ENCODE data around the gene GMDS. TPM values are rescaled to one million over a fixed set of nuclear protein-coding genes. Genes with fewer than 3 reads are reported as not detected.

GMDS gene
- total and polyA plus RNA-seq, 2 donors (not counting 3 experiments of a cell fraction or from before 2014, with no cell fraction given) = 9.8 to 23.5 TPM

- Histone ChIP-seq H4K20me1 (replicated peaks; ENCODE audit: control insufficient read depth, extremely low read depth, insufficient read depth, low read length) (no peaks in the 10 kb centered on the region), H3K27ac (ENCODE audit: insufficient read depth, low read depth, low read length) (no peak overlapping the region), H3K4me1 (ENCODE audit: control insufficient read depth, extremely low read depth, insufficient read depth, low read length) (peaks cover 9% of the 10 kb centered on the region), H3K9ac (replicated peaks; ENCODE audit: extremely low read depth, insufficient read depth, low read length) (no peak overlapping the region), H3K9me3 (replicated peaks; ENCODE audit: control insufficient read depth, insufficient read depth, low read length) (no peaks in the 10 kb centered on the region), H3K36me3 (ENCODE audit: control insufficient read depth in 2 of 2, extremely low read depth in 1 of 2, insufficient read depth in 2 of 2, low read length in 2 of 2) (no peaks in the 10 kb centered on the region), H3K79me2 (ENCODE audit: control insufficient read depth, insufficient read depth, low read length) (peaks cover 4% of the 10 kb centered on the region), H2AFZ (ENCODE audit: low read depth, low read length) (no peak overlapping the region), H3K4me2 (ENCODE audit: insufficient read depth, low read length) (no peak overlapping the region), H3K27me3 (ENCODE audit: control insufficient read depth in 2 of 2, insufficient read depth in 2 of 2, low read length in 2 of 2) (no peaks in the 10 kb centered on the region), H3K4me3 (replicated peaks in 1 of 3; ENCODE audit: insufficient read depth in 1 of 3, low read depth in 1 of 3, low read length in 3 of 3) (no peak overlapping the region), H3K9me1 (replicated peaks; ENCODE audit: control insufficient read depth, extremely low read depth, insufficient read depth, low read length) (no peaks in the 10 kb centered on the region)
- TF ChIP-seq MAX (IDR thresholded peaks at IDR 0.05; ENCODE audit: insufficient read depth, insufficient read length) (no peak), GATA2 (IDR thresholded peaks at IDR 0.05; ENCODE audit: insufficient read depth, insufficient read length, low read depth, low read length) (no peak), EZH2 (IDR thresholded peaks at IDR 0.05; ENCODE audit: borderline replicate concordance, low read depth, low read length, severe bottlenecking) (no peak), CTCF (IDR thresholded peaks at IDR 0.05; ENCODE audit: extremely low read depth in 1 of 2, insufficient read depth in 1 of 2, low read depth in 1 of 2, low read length in 2 of 2) (no peak), FOS (IDR thresholded peaks at IDR 0.05; ENCODE audit: borderline replicate concordance, insufficient read depth, low read length) (no peak), MYC (IDR thresholded peaks at IDR 0.05; ENCODE audit: low read depth, low read length) (no peak), POLR2AphosphoS5 (IDR thresholded peaks at IDR 0.05; ENCODE audit: insufficient read depth, low read depth, low read length) (no peak), JUN (IDR thresholded peaks at IDR 0.05; ENCODE audit: borderline replicate concordance, insufficient read depth, insufficient read length, low read depth) (no peak)
- intact Hi-C loops (cut with micrococcal nuclease) (no loop called here), dilution Hi-C loops (cut with MboI; ENCODE audit: extremely low pct_ligation_motif_present, low sequenced_read_pairs) (no loop called here)
- BruUV-seq (replicated peaks) = no TSS peak
- FAIRE-seq (no peak), DNase-seq (ENCODE audit: low read depth, low spot score) (no peak)
- ChIA-PET CTCF (interaction anchor here (1.5 kb wide), 1 partner anchor 24 kb away, joined by 5 read pairs; no protein-coding TSS in a partner anchor), POLR2A (no interaction called here)
Observed at GRCh38 chr6:2232445-2232844, 13.0 kb downstream of the GMDS start.

All from endothelial cell of umbilical vein (primary cell).